ENCODE results near the gene FAM228B.
"Not testable (repeated sequence)": the region's sequence is repeated elsewhere in the genome, so short reads cannot be mapped to it uniquely, and the experiment has no call there.

FAM228B gene

DNA sequence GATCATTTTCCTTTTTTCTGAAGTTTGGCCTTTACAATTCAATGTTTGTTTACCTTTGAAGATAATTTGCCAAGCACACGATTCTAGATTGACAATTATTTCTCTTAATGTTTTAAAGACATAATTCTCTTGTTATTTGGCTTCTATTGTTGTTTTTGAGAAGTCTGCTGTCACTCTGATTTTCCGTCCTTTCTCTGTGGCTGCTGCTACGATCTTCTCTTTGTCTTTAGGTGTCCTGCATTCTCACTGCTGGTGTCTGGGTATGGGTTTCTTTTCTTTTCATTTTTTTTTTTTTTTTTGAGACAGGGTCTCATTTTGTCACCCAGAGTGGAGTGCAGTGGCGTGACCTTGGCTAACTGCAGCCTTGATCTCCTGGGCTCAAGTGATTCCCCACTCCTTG lies 36.4 kb downstream of the FAM228B start:
- DNase-seq (ENCODE audit: low read depth): no peak

DNA sequence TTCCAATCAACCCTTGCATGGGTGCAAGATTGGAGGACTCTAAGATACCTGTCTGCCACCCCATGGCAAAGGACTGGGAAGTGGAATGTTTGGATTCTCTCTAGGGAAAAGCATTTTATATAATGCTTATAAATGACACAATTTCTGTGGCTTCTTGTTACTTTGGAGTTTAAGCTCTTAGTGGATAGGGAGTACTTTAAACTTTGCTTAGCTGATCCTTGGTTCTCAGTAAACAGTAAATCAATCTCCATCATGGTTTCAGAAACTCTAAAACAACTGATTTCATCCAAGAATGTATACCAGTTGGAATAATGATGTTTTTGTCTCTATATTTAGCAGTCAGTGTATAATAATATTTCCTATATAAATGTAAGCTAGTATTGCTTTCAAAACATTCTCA lies 37.5 kb downstream of the FAM228B start:
- no peak for DNase-seq (ENCODE audit: low read depth)

DNA sequence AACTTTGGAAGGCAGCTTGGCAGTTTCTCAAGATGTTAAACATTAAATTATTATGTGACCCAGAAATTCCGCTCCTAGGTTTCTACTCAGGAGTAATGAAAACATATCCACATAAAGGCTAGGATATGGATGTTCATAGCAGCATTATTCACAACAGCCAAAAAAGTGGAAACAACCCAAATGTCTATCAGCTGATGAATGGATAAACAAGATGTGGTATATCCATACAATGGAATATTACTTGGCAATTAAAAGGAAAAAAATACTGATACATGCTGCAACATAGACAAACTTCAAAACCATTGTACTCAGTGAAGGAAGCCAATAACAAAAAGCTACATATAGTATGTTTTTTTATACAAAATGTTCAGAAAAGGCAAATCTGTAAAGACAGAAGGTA lies 39.2 kb downstream of the FAM228B start:
- DNase-seq (ENCODE audit: low read depth): no peak

DNA sequence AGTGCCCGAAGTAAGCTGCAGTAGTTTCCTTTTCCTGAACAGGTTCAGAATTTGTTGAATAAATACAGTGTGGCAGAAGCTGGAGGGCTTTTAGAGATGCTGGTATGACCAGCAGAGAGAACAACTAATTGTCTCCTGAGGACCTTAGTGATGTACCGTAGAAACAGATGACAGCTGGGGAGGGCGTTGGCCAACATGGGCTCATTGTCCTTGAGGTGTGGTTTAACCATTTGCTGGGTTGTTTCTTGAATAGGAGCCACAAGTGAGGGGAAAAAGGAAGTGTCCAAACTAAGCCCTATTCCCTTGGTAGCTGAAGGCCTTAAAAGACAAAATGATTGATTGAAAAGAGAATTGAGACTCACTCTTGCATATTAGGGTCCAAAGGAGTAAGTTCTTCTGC lies 39.9 kb downstream of the FAM228B start:
- no peak for DNase-seq (ENCODE audit: low read depth)

DNA sequence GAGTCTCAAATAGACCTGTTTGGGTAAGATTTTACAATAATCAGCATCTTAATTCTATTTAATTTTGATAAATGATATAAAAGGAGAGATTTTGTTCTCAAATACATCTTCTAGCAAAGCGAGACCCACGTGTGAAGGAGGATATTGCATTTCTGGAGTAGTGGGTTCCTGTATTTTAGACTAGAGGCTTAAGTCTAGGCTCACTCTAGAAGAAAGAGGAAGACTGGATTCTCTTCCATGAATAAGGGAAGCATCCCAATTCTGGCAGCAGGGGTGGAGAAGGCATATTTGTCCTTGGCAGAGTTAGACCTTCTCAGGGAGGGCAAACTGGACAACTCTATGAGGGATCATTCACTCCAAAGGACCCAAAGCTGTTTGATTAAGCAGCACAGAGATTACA lies 40.3 kb downstream of the FAM228B start:
- no peak for DNase-seq (ENCODE audit: low read depth)

DNA sequence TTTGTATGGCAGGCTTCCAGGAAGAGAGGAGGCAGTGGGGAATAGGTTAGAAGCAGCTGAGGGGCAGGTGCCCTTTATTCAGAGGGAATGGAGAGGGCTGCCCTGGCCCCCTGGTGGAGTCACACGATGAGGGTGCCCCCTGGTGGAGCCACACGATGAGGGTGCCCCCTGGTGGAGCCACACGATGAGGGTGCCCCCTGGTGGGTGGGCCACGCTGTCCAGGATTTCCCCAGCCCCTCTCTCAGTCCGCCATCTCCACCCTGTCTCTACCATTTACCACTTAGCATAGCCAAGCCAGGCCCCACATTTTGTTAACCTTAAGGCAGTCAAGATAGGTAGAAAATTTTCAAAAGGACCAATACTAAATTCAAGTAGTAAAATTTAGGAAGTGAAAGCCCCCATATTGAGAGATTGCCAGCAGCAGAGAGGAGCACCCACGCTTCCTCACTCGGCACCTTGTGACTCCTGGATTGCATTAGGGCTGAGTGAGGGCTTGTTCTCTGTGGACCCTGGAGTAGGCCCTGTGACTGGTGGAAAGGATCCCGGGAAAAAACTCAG lies 41.2 kb downstream of the FAM228B start:
- DNase-seq (ENCODE audit: low read depth): no peak

DNA sequence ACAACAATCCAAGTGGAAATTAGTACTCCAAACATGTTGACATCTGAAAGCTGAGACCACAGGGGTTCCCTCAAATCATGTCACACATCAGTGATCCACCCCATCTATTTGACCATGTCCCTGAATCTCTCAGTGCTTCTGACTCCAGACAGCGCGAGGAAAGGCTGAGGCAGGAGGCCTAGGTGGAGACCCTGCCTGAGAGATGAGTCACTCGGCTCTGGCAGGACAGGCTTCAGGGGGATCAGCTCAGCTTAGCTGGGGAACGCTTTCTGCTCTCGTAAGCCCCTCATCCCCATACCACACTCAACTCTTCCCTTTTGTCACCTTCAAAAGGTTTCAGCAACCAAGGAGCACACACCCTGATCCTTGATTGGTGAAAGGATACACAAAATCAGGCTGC lies 45.8 kb downstream of the FAM228B start:
- DNase-seq (ENCODE audit: low read depth): no peak

DNA sequence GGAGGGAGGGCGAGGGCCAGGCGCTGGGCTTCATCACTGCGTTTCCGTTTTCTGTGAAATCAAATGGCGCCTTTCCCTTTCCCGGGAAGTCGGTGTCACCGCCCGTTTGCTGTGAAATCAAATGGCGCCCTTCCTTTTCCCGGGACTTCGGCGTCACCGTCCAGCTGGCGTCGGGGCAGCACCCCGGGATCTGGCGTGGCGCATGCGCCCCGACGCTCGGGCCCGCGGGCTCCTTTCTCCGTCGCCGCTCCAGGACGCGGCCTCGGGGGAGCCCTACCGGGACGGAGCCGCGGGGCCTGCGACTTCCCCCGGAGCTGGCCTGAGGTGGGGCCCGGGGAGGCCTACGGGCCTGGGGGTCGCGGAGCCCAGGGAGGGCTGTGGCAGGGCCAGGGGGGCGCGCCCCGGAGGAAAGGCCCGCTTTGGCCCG lies 51.6 kb downstream of the FAM228B start, which contains the start of gene FAM228A:
Gene FAM228A (plus strand): TSS at position 203 of the 427 bp plus-strand sequence. CDS start 428 bp downstream, outside the sequence.
- DNase-seq (ENCODE audit: low read depth): no peak

DNA sequence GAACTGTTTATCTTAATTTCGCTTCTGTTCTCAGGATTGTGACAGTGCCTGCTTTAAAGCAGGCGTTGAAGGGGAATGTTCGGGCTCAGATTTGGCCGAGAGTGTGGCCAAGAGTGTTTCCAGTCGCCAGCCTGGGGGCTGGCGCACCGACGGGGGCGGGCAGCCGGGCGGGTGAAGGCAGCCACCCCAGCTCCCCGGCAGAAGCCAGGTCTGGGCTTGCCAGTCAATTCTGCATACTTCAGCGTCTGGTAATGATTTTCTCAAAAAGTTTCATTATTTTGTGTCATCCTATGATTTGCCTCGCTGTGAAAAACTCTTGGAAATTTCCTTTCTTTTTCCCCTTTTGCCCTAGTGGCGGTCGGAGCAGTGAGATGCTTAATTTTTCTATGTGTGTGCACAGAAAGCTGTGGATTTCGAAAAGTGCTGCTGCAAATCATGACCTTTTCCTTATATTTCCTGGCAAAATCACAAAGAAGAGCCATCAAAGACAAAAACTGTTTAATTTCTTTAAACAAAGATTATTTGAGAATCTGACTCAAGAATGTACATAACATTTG lies 52.4 kb downstream of the FAM228B start:
- no peak for DNase-seq (ENCODE audit: low read depth)

DNA sequence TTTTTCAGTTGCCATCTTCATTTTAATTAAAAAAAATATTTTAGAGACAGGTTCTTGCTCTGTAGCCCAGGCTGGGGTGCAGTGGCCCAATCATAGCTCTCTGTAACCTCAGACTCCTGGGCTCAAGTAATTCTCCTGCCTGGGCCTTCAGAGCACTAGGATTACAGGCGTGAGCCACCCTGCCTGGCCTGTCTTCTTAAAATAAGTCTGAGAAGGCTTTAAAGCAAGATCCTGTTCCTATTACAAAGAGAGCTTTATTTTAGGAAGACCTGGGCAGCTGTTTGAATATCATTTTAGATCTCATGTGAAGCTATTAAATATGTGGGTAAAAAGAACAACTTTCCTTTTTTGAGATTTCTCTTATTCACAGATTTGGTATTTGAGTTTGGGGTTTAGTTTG lies 53.1 kb downstream of the FAM228B start:
- no peak for DNase-seq (ENCODE audit: low read depth)

DNA sequence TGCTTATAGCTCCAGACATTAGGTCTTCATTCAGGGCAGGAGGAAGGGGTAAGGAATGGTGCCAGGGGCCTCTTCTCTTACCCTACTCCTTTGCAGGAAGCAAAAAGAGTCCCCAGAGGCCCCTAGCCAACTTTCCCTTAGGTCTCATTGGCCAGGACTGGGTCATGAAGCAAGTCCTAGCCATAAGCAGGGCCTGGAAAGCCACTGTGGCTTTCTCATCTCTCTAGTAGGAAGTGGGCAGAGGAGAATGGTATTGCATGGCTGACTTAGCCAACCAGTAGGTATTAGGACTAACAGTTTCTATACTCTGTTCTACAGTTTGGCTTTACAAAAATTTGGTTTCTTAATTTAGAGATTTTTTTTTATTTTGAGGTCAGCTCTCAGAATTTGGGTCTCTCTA lies 56.4 kb downstream of the FAM228B start:
- DNase-seq (ENCODE audit: low read depth): no peak

DNA sequence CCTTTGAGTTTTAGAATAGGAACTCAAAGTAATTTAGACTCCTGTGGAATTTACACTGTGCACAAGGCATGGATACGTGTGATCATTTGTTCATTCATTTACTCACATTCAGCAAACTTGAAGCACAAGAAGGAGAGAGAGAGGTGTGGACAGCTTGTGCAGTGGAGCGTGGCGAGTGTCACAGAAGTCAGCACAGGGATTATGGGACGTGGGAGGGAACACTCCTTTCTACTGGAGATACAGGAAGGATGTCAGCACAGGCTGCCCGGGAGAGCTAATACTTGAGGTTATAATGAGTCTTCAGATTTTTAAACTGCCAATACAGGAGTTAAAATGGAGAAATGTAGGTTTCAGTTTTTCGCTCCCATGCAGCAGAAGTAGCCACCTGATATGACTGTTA lies 58.6 kb downstream of the FAM228B start:
- DNase-seq (ENCODE audit: low read depth): no peak

DNA sequence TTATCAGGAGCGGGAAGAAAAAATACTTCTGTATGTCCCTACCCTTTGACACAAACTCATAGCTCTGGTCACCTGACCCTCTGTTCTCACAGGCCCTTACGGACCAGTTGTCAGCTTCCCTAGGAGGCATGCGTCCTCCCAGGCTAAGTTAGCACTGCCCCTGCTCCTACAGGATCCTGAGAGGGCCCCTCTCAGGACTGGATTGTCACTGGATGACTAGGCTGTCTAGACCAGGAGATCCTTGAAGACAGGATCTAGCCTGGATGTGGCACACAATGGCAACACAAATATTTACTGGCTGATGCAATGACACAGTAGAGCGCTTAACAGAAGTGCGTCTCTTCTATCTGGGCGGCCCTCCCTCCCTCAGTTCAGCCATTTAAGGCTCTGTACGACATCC lies 59.2 kb downstream of the FAM228B start:
- no peak for DNase-seq (ENCODE audit: low read depth)

DNA sequence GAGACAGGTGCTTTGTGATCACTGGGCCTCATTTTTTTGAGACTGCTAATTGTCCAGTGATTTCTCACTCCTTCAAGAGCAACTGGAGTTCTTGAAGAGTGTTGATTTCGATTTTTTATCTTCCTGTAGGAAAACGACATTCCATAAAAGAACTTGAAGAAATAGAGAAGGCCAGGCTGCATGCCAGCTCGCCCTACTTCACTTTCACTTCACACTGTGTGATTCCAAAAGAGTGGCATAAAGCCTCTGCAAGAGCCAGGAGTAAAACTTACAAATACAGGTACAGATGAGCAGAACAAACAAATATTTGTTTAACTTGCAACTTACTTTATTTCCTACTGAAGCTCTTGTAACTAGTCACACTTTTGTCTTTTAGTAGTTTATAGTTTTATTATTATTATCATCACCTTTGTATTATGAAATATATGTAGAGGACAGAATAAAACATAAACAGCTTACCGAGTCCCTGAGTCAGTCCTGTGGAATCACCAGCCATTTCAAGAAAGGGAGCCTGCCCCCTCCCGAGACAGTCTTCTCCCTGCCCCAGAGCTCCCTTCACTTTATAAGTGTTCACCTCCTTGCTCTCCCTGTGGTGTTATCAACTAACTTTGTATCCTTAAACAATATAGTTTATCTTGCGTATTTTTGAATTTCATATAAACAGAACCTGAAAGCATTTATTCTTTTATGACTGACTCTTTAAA lies 60.2 kb downstream of the FAM228B start:
- no peak for DNase-seq (ENCODE audit: low read depth)

DNA sequence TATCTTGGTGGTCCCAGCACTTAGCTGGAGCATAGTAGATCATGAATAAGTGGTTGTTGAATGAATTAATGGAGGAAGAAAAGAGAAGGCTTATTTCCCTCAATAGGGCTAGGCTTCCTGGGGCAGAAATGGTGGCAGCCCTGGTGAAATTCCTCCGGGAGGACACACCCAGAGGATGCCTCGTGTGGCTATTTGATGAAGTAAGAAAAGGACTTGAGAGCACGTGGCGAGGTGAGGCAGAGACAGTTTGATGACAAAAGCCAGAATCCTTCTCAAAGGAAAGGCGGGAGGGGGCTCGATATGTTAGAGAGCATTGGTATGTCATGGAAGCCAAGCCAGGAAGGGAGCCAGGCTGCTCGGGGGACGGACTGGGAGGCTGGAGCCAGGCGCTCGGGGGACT lies 66.3 kb downstream of the FAM228B start:
- no peak for DNase-seq (ENCODE audit: low read depth)

DNA sequence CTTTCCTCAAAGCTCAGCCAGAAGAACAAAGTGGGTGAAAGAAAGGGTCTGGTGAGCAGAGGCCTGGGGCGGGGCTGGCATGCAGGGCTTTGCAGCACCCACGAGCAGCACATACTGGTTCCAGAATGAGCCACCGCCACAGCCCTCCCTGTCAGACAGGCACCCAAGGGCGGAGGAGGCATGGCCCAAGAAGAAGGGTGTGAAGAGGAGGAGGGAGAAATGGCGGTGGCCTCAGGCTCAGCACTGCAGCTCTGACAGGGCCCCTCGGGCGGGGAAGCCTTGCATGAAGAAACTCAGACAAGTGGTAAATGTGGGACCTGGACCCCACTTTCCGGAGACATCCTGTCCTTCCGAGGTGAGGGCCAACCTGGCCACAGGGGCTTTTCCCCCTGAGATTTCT lies 67.2 kb downstream of the FAM228B start:
- no peak for DNase-seq (ENCODE audit: low read depth)

DNA sequence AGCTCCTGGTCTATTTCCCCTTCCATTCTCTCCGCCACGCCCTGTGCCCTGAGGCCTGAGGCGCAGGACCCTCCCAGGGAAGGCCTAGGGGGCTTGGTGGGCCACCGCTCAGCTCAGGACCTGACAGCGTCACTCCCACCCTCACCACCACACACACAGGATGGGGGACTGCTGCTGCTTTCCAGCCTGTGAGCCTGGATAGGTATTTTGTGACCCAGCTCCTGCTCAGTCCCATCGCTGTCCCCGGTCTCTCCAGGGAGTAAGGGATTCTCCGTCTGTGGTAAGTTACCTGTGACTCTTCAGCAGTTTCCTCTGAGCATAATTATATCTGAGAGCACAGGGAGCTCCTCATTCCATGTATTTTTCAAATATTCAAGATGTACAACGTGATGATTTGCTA lies 67.9 kb downstream of the FAM228B start:
- DNase-seq (ENCODE audit: low read depth): no peak

DNA sequence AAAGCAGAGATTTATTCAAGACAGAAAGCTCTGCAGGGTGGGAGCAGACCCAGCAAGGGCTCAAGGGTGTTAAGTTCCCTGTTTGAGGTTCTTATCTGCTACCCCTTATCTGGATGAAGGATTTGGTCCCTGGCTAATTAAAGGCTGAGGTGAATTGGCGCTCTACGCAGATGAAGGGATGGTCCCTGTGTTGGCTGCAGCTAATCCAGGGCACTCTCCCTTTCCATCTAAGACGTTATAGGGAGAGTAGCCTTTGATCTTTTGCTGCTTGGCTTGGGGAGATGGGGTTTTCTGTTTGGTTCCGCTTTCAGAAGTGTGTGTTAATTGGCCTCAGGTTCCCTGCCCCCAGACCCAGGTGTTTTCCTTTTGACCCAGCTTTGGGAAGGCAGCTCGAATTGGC lies 68.6 kb downstream of the FAM228B start:
- DNase-seq (ENCODE audit: low read depth): no peak

DNA sequence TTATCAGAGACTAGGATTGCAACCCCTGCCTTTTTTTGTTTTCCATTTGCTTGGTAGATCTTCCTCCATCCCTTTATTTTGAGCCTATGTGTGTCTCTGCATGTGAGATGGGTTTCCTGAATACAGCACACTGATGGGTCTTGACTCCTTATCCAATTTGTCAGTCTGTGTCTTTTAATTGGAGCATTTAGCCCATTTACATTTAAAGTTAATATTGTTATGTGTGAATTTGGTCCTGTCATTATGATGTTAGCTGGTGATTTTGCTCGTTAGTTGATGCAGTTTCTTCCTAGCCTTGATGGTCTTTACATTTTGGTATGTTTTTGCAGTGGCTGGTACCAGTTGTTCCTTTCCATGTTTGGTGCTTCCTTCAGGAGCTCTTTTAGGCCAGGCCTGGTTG lies 73.9 kb downstream of the FAM228B start:
- not testable (repeated sequence) for DNase-seq (ENCODE audit: low read depth)

DNA sequence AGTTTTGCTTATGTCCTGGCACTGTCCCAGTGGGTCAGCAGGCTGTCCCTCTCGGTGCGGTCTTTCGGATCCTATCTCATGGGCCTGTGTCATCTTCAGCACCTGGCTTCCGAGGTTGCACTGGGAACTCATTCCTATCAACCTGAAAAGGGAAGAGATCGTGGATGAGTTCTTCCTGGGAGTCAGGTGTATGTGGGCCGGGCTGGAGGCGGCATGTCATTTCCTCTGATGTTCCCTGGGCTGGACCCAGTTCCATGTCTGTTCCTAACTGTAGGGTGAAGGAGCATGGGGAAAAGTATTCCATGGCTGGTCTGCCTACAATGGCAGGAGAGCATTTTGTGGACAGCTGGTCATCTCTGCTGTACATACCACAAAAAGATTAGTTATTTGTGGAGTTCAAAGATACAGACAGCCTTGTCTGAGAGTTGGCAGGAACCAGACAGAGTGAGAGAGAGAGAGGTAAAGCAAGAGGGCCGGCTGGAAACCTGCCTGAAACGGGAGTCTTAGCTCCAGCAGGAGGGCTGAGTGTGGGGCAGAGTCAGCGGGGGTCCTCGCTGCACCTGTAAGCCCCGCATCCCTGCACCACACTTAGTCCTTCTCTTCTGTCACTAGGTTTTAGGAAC lies 76.8 kb downstream of the FAM228B start:
- no peak for DNase-seq (ENCODE audit: low read depth)

DNA sequence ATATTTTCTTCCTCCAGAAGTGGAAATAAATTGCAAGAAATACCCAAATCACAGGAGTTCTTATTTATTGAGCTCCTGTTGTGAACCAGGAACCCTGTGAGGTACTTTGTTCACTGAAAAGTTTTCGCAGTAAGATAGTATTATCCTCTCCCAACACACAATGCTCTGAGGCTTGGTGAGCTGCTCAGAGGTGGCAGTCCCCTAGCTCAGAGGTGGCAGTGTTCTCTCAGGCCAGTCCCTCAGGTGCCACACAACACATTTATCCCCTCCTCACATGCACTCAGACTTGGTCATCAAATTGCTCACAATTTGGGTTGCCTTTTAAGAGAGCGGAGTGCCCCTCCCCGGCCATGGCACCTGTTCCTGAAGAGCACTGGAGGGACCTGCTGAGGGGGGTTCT lies 77.5 kb downstream of the FAM228B start:
- DNase-seq (ENCODE audit: low read depth): no peak

DNA sequence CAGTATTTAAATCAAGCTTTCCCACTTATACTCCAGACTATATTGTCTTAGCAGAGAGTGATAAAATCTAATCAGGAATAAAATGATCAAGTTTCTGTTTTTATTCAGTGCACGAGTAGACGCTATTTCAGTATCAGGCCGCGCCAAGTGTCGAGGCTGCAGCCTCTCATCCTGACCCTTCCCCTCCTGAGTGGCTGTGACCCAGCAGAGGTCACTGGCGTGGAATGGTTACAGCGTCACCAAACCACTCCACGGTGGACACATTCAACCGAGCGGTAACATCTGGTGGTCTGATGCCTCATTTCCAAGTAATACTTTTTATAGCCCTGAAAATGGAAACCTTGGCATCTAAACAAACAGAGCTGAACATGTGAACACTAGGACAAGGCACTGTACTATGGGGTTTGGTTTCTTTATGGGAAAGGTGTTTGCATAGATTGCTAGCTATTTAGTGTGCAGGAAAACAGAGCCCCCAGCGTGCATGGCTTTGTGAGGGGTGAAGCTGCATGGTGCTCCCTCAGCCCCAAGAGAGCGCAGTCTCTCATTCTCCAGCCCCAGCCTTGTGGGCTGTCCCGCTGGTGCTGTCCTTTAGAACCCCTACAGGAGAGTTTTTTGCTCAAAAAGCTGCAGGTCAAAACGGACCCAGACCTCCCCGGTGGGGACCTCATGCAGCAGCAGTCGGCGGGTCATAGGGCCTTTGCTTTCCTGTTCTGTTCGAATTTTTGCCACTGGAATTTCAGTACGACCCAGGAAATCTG lies 79.9 kb downstream of the FAM228B start:
- DNase-seq (ENCODE audit: low read depth): no peak

DNA sequence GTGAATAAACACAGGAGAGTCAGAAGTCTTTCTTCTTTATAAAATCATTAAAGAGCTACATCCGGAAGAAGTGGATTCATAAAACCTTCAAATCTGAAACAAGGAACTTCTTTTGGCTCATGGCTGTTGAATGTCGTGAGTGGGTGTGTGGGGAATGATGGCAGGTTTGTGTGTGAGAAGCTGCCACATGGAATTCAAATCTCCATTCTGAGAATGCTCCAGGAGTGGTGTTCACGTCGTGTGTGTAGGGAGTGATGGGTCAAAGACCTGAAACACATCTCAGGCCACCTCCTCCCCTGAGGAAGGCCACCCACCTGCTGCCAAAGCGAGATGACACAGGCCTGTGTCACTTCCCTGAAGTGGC lies 80.5 kb downstream of the FAM228B start:
- no peak for DNase-seq (ENCODE audit: low read depth)

Measured in activated T-helper 1 cell treated with Interleukin-2 at 50 U/mL for 16 hours (primary cell).